ENCODE measurements around the gene PGAM5.

- TF ChIP-seq CTCF (conservative IDR thresholded peaks at IDR 0.05; ENCODE audit: low read depth, low read length) (no peak), POLR2A (IDR thresholded peaks at IDR 0.05; ENCODE audit: low read depth, low read length) (no peak), ELK1 (IDR thresholded peaks at IDR 0.05; ENCODE audit: borderline replicate concordance, low read depth, low read length) (no peak), RFX5 (IDR thresholded peaks at IDR 0.05; ENCODE audit: low read depth, low read length) (no peak), MAZ (IDR thresholded peaks at IDR 0.05; ENCODE audit: borderline replicate concordance, low read depth, low read length) (no peak), RAD21 (IDR thresholded peaks at IDR 0.05; ENCODE audit: low read length) (no peak), USF2 (IDR thresholded peaks at IDR 0.05; ENCODE audit: low read depth, low read length) (no peak), CHD1 (IDR thresholded peaks at IDR 0.05; ENCODE audit: low read depth, low read length) (no peak), RCOR1 (IDR thresholded peaks at IDR 0.05; ENCODE audit: insufficient replicate concordance, low read length) (no peak), MXI1 (IDR thresholded peaks at IDR 0.05; ENCODE audit: borderline replicate concordance, low read depth, low read length) (no peak)
These were observed 38.5 kb upstream of the PGAM5 start for GRCh38 chr12:132672116-132672515.
